GM23248 (cell line): ENCODE measurements around the gene WNT10A.

ENCODE experiments used
- EZH2 ChIP-seq: fragments of 200-600 bp; sonication (generic); IDR thresholded peaks from 2 replicates; pipeline ENCODE4 v1.6.1; 2018; ENCODE audit warnings: antibody characterized with exemption, mild to moderate bottlenecking; ENCODE audit not compliant: insufficient read depth, poor library complexity, severe bottlenecking
- EZH2phosphoT487 ChIP-seq: fragments of 200-600 bp; sonication (generic); IDR thresholded peaks from 2 replicates; pipeline ENCODE4 v1.6.1; 2018; ENCODE audit warnings: antibody characterized with exemption, moderate library complexity, mild to moderate bottlenecking, low read depth; ENCODE audit not compliant: insufficient read depth

- 0 out of 2 replicates have a peak, but pooled peaks have one; percentile 24 for TF ChIP-seq EZH2phosphoT487
- TF ChIP-seq EZH2, result no peak
Measured at GRCh38 chr2:218882866-218883366, 2.3 kb downstream of the WNT10A start.
